Right forelimb (tissue), 1 donor: ENCODE data around the gene AKR1C2.
"Not testable (repeated sequence)": the region's sequence is repeated elsewhere in the genome, so short reads cannot be mapped to it uniquely, and the experiment has no call there.

Experiments
- DNase-seq: peaks from one replicate; pipeline ENCODE4 v3.0.0-alpha.2; 2018

The AKR1C2 gene

GRCh38 chr10:5003127-5004029, at the start of gene AKR1C2:
AKR1C2 (minus strand) TSS chr10:5003857; CDS start chr10:5003835, 22 bp downstream.
- not testable (repeated sequence) for DNase-seq

- DNase-seq = not testable (repeated sequence)
Measured at GRCh38 chr10:5052951-5053500, 49.4 kb upstream of the AKR1C2 start.

- no peak for DNase-seq
Measured at GRCh38 chr10:5047912-5048628, 44.4 kb upstream of the AKR1C2 start.

GRCh38 chr10:5047055-5047454, 43.4 kb upstream of the AKR1C2 start:
- DNase-seq = not testable (repeated sequence)

GRCh38 chr10:5046410-5046809, 42.8 kb upstream of the AKR1C2 start:
- DNase-seq = no peak

- DNase-seq = no peak
Measured at GRCh38 chr10:5045095-5045494, 41.4 kb upstream of the AKR1C2 start.

- DNase-seq = no peak
Measured at GRCh38 chr10:5043716-5044115, 40.1 kb upstream of the AKR1C2 start.

GRCh38 chr10:5042922-5043321, 39.3 kb upstream of the AKR1C2 start:
- no peak for DNase-seq

GRCh38 chr10:5041471-5042023, 37.9 kb upstream of the AKR1C2 start:
- DNase-seq = no peak

GRCh38 chr10:5040781-5041470, 37.3 kb upstream of the AKR1C2 start:
- no peak for DNase-seq

GRCh38 chr10:5040010-5040673, 36.5 kb upstream of the AKR1C2 start:
- no peak for DNase-seq

GRCh38 chr10:5038733-5039132, 35.1 kb upstream of the AKR1C2 start:
- DNase-seq = no peak

GRCh38 chr10:5038101-5038500, 34.4 kb upstream of the AKR1C2 start:
- no peak for DNase-seq

GRCh38 chr10:5036511-5036910, 32.9 kb upstream of the AKR1C2 start:
- DNase-seq = no peak

GRCh38 chr10:5035356-5035755, 31.7 kb upstream of the AKR1C2 start:
- DNase-seq = no peak

GRCh38 chr10:5034588-5034987, 30.9 kb upstream of the AKR1C2 start:
- no peak for DNase-seq

- DNase-seq = no peak
Measured at GRCh38 chr10:5033061-5033778, 29.6 kb upstream of the AKR1C2 start.

- not testable (repeated sequence) for DNase-seq
Measured at GRCh38 chr10:5032444-5032843, 28.8 kb upstream of the AKR1C2 start.

- DNase-seq = not testable (repeated sequence)
Measured at GRCh38 chr10:5031588-5031987, 27.9 kb upstream of the AKR1C2 start.

- DNase-seq = no peak
Measured at GRCh38 chr10:5030989-5031388, 27.3 kb upstream of the AKR1C2 start.

- DNase-seq = not testable (repeated sequence)
Measured at GRCh38 chr10:5025461-5025881, 21.8 kb upstream of the AKR1C2 start.
